HG03280 (cell line): Measurements from ENCODE around the gene ABCC10.

Source experiments
- ATAC-seq: cut with Tn5 transposase; IDR thresholded peaks from one replicate; pipeline ENCODE4 v1.9.1; 2021; ENCODE audit warnings: mild to moderate bottlenecking, moderate library complexity; ENCODE audit not compliant: unreplicated experiment

ABCC10 gene

GRCh38 chr6:43468748-43469681 is 41.7 kb downstream of the ABCC10 start:
- no peak for ATAC-seq

GRCh38 chr6:43469947-43470346 is 42.6 kb downstream of the ABCC10 start:
- ATAC-seq: no peak

- no peak for ATAC-seq
Observed at GRCh38 chr6:43471399-43471798, 44.1 kb downstream of the ABCC10 start.

GRCh38 chr6:43472515-43472914 is 45.2 kb downstream of the ABCC10 start:
- ATAC-seq: no peak

GRCh38 chr6:43475516-43475915 is 48.2 kb downstream of the ABCC10 start:
- ATAC-seq: no peak

GRCh38 chr6:43476746-43477145 is 49.4 kb downstream of the ABCC10 start:
- no peak for ATAC-seq

GRCh38 chr6:43477235-43478007 is 50.1 kb downstream of the ABCC10 start, which contains the start of gene TJAP1:
Gene TJAP1 (plus strand): TSS chr6:43477570. CDS start chr6:43499002, 21,432 bp downstream.
- ATAC-seq: peak; percentile 99

- no peak for ATAC-seq
Observed at GRCh38 chr6:43478008-43478372, 50.6 kb downstream of the ABCC10 start.

- no peak for ATAC-seq
Observed at GRCh38 chr6:43481075-43481474, 53.7 kb downstream of the ABCC10 start.

- no peak for ATAC-seq
Observed at GRCh38 chr6:43481591-43482236, 54.4 kb downstream of the ABCC10 start.

GRCh38 chr6:43488667-43489276 is 61.4 kb downstream of the ABCC10 start:
- ATAC-seq: no peak

GRCh38 chr6:43489277-43490072 is 62.1 kb downstream of the ABCC10 start:
- no peak for ATAC-seq

- no peak for ATAC-seq
Observed at GRCh38 chr6:43490523-43490939, 63.2 kb downstream of the ABCC10 start.

- ATAC-seq: no peak
Observed at GRCh38 chr6:43491750-43492661, 64.7 kb downstream of the ABCC10 start.

GRCh38 chr6:43492673-43493072 is 65.3 kb downstream of the ABCC10 start:
- ATAC-seq: no peak

- no peak for ATAC-seq
Observed at GRCh38 chr6:43493230-43493629, 65.9 kb downstream of the ABCC10 start.

GRCh38 chr6:43493833-43494232 is 66.5 kb downstream of the ABCC10 start:
- no peak for ATAC-seq

- no peak for ATAC-seq
Observed at GRCh38 chr6:43494321-43494720, 67.0 kb downstream of the ABCC10 start.

GRCh38 chr6:43494766-43495165 is 67.4 kb downstream of the ABCC10 start:
- ATAC-seq: no peak
